Liver (tissue), 9 donors: ENCODE data around the gene THSD4. TPM values are rescaled to one million over a fixed set of nuclear protein-coding genes. Genes with fewer than 3 reads are reported as not detected.

Experiments used
- DNase-seq: peaks from one replicate; pipeline ENCODE4 v3.0.0-alpha.2; 2017; ENCODE audit warnings: low spot score
- H3K27ac ChIP-seq, 2 donors: one replicate each; pipeline ENCODE4 v1.7.0; 2013; ENCODE audit warnings: inconsistent platforms in 2 of 2, low read length in 2 of 2, control low read depth in 1 of 2, low read depth in 1 of 2, mild to moderate bottlenecking in 1 of 2
- H3K27me3 ChIP-seq, 4 donors: one replicate each; pipeline versions ENCODE4 v1.6.1 to v1.7.0; 2013; ENCODE audit warnings: low read length in 3 of 4, inconsistent platforms in 1 of 4, mild to moderate bottlenecking in 1 of 4, moderate library complexity in 1 of 4; ENCODE audit not compliant: control insufficient read depth in 4 of 4, insufficient read depth in 4 of 4
- H3K36me3 ChIP-seq, 4 donors: one replicate each; pipeline versions ENCODE4 v1.6.1 to v1.7.0; 2013; ENCODE audit warnings: low read length in 3 of 4, mild to moderate bottlenecking in 3 of 4, low read depth in 1 of 4, moderate library complexity in 1 of 4; ENCODE audit not compliant: control insufficient read depth in 4 of 4, insufficient read depth in 3 of 4
- H3K4me1 ChIP-seq, 4 donors: one replicate each; pipeline versions ENCODE4 v1.6.1 to v1.7.0; 2013; ENCODE audit warnings: low read length in 3 of 4, mild to moderate bottlenecking in 3 of 4, moderate library complexity in 1 of 4; ENCODE audit not compliant: control insufficient read depth in 4 of 4, insufficient read depth in 4 of 4
- H3K4me3 ChIP-seq, 3 donors: one replicate each; pipeline versions ENCODE4 v1.6.1 to v1.7.0; 2013; ENCODE audit warnings: low read length in 3 of 3, control low read depth in 1 of 3, low read depth in 1 of 3, mild to moderate bottlenecking in 1 of 3
- H3K9ac ChIP-seq, 2 donors: one replicate each; pipeline ENCODE4 v1.7.0; 2013; ENCODE audit warnings: low read length in 2 of 2, mild to moderate bottlenecking in 2 of 2, moderate library complexity in 2 of 2, control low read depth in 1 of 2, low read depth in 1 of 2
- H3K9me3 ChIP-seq, 4 donors: one replicate each; pipeline versions ENCODE4 v1.6.1 to v1.7.0; 2013; ENCODE audit warnings: low read length in 3 of 4; ENCODE audit not compliant: control insufficient read depth in 4 of 4
- EGR1 ChIP-seq, 2 donors: IDR thresholded peaks; 2 replicates each; pipeline ENCODE4 v1.6.1; 2016 to 2018; ENCODE audit warnings: antibody characterized with exemption in 2 of 2, low read depth in 2 of 2
- FOXA1 ChIP-seq: IDR thresholded peaks from 2 replicates; pipeline ENCODE4 v1.6.1; 2016; ENCODE audit warnings: antibody characterized with exemption
- FOXA2 ChIP-seq: IDR thresholded peaks from 2 replicates; pipeline ENCODE4 v1.6.1; 2016; ENCODE audit warnings: antibody characterized with exemption
- GABPA ChIP-seq, 2 donors: IDR thresholded peaks in 1 of 2; conservative IDR thresholded peaks in 1 of 2; 2 replicates each; pipeline ENCODE4 v1.6.1; 2016; ENCODE audit warnings: antibody characterized with exemption in 2 of 2, mild to moderate bottlenecking in 1 of 2, moderate library complexity in 1 of 2
- HNF4A ChIP-seq, 2 donors: conservative IDR thresholded peaks; 2 replicates each; pipeline ENCODE4 v1.6.1; 2016; ENCODE audit warnings: antibody characterized with exemption in 2 of 2, mild to moderate bottlenecking in 2 of 2
- HNF4G ChIP-seq: IDR thresholded peaks from 2 replicates; pipeline ENCODE4 v1.6.1; 2016; ENCODE audit warnings: antibody characterized with exemption
- JUND ChIP-seq, 2 donors: IDR thresholded peaks; 2 replicates each; pipeline ENCODE4 v1.6.1; 2016; ENCODE audit warnings: antibody characterized with exemption in 2 of 2
- NR2F2 ChIP-seq: IDR thresholded peaks from 2 replicates; pipeline ENCODE4 v1.6.1; 2016; ENCODE audit warnings: antibody characterized with exemption
- RAD21 ChIP-seq, 2 donors: IDR thresholded peaks; 2 replicates each; pipeline ENCODE4 v1.6.1; 2016; ENCODE audit warnings: antibody characterized with exemption in 2 of 2, mild to moderate bottlenecking in 2 of 2
- RXRA ChIP-seq, 2 donors: IDR thresholded peaks; 2 replicates each; pipeline ENCODE4 v1.6.1; 2017 to 2018; ENCODE audit warnings: antibody characterized with exemption in 2 of 2, mild to moderate bottlenecking in 1 of 2
- SP1 ChIP-seq: IDR thresholded peaks from 2 replicates; pipeline ENCODE4 v1.6.1; 2018; ENCODE audit warnings: antibody characterized with exemption, mild to moderate bottlenecking
- TAF1 ChIP-seq: conservative IDR thresholded peaks from 2 replicates; pipeline ENCODE4 v1.6.1; 2016; ENCODE audit warnings: antibody characterized with exemption, mild to moderate bottlenecking
- YY1 ChIP-seq: IDR thresholded peaks from 2 replicates; pipeline ENCODE4 v1.6.1; 2016; ENCODE audit warnings: antibody characterized with exemption, mild to moderate bottlenecking
- WGBS: extraction: QIAGEN DNeasy Blood & Tissue Kit; methylation state at CpG from one replicate; pipeline ENCODE4 v1.1.7; 2013; 5-methylcytosine and 5-hydroxymethylcytosine counted together
- polyA plus RNA-seq, 2 donors: library from polyadenylated mRNA; stranded (reverse) in 1 of 2; unstranded in 1 of 2; fragments of 200-250 nt in 1 of 2; fragments of >200 nt in 1 of 2; fragmentation: Nextera tagmentation in 1 of 2; extraction: Ambion mirVana in 1 of 2; gene quantifications; one replicate each; pipeline versions ENCODE4 v1.2.1 to v1.2.3, GENCODE V29; 2013 to 2015
- total RNA-seq, 2 donors: library from RNA; depleted of rRNA; stranded (reverse); fragments of >200 nt; gene quantifications; one replicate each; pipeline ENCODE4 v1.2.3, GENCODE V29; 2014
- TF ChIP-seq, protein P1 (sequence below): IDR thresholded peaks from 2 replicates; pipeline ENCODE4 v1.6.1; 2016; ENCODE audit warnings: antibody characterized with exemption, mild to moderate bottlenecking
- TF ChIP-seq, protein P2 (sequence below): IDR thresholded peaks from 2 replicates; pipeline ENCODE4 v1.6.1; 2016; ENCODE audit warnings: antibody characterized with exemption
- TF ChIP-seq, protein P3 (sequence below): IDR thresholded peaks from 2 replicates; pipeline ENCODE4 v1.6.1; 2016; ENCODE audit warnings: antibody characterized with exemption
- TF ChIP-seq, protein P4 (sequence below): IDR thresholded peaks from 2 replicates; pipeline ENCODE4 v1.6.1; 2016; ENCODE audit warnings: antibody characterized with exemption
- TF ChIP-seq, protein P5 (sequence below): fragments of 150-350 bp; IDR thresholded peaks from 2 replicates; pipeline ENCODE4 v1.5.1; 2017; ENCODE audit warnings: improper control_type of control experiment, low read depth, low read length; ENCODE audit not compliant: missing input control
- donor health status: healthy.
- donor health status: healthy.
- donor health status: healthy.
- donor health status: healthy.
- donor health status: healthy.

Gene THSD4
- total and polyA plus RNA-seq, 4 donors: 0.23 to 11.5 (median 1.9) TPM

DNA sequence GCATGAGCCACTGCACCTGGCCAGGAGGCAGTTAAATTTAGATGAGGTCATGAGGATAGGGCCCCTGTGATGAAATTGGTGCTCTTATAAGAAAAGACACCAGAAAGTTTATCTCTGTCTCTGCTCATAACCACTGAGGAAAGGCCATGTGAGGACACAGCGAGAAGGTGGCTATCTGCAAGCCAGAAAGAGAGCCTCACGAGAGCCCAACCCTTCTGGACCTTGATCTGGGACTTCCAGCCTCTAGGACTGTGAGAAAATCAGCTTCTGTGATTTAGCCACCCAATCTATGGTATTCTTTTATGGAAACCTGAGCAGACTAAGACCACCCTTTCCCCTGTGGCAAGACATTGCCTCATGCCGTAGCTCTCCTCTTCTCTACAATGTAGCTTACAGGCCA lies 337.6 kb downstream of the THSD4 start:
- no peaks in the 10 kb centered on the region for H3K27me3 ChIP-seq
- H3K4me1 ChIP-seq: peaks cover 0 to 14% (median 10%) of the 10 kb centered on the region in 4 donors
- H3K27ac ChIP-seq: no peak overlapping the region
- no peak for DNase-seq
- TF ChIP-seq HNF4A (conservative IDR thresholded peaks at IDR 0.05) (peak; percentile 7 to 37), EGR1 (IDR thresholded peaks at IDR 0.05; ENCODE audit: low read depth in 2 of 2) (no peak)
- H3K9me3 ChIP-seq: no peaks in the 10 kb centered on the region
- 55% methylated on average over 3 of the region's 3 CpGs for WGBS
- H3K4me3 ChIP-seq: no peak overlapping the region
- no peaks in the 10 kb centered on the region for H3K36me3 ChIP-seq
- H3K9ac ChIP-seq: no peak overlapping the region

DNA sequence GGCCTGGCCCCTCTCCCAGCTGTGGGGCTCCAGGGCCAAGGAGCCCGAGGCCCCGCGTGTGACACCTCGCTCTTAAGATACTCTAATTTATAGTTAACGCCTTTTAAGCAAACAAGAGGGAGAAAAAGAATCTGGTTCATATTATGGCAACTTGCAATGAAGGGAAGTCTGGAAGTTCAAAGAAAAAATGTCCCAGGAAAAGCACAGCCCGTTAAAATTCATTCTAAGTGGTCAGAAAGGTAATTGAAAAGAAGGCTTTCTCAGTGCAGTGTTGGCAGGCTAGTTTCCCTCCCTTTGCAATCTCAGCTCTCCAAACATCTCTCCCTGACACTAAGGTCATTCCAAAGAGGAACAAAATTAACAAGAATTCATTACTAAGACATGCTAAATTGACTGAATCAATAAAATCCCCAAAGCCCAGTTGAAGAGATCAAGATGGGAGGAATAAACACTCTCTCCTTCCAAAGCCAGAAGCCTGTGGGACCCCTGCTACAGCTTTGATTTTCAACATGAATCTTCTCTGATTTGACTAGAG lies 339.3 kb downstream of the THSD4 start:
- TF ChIP-seq RAD21 (IDR thresholded peaks at IDR 0.05) (no peak), SP1 (no peak), HNF4A (conservative IDR thresholded peaks at IDR 0.05) (no peak), RXRA (IDR thresholded peaks at IDR 0.05) (no peak), TAF1 (no peak), YY1 (no peak), GABPA (IDR thresholded peaks at IDR 0.05 in 1 of 2, conservative IDR thresholded peaks at IDR 0.05 in 1 of 2) (no peak), EGR1 (IDR thresholded peaks at IDR 0.05; ENCODE audit: low read depth in 2 of 2) (no peak), NR2F2 (no peak), HNF4G (no peak), FOXA2 (no peak), FOXA1 (no peak), JUND (IDR thresholded peaks at IDR 0.05) (no peak)
- TF ChIP-seq, protein P1, sequence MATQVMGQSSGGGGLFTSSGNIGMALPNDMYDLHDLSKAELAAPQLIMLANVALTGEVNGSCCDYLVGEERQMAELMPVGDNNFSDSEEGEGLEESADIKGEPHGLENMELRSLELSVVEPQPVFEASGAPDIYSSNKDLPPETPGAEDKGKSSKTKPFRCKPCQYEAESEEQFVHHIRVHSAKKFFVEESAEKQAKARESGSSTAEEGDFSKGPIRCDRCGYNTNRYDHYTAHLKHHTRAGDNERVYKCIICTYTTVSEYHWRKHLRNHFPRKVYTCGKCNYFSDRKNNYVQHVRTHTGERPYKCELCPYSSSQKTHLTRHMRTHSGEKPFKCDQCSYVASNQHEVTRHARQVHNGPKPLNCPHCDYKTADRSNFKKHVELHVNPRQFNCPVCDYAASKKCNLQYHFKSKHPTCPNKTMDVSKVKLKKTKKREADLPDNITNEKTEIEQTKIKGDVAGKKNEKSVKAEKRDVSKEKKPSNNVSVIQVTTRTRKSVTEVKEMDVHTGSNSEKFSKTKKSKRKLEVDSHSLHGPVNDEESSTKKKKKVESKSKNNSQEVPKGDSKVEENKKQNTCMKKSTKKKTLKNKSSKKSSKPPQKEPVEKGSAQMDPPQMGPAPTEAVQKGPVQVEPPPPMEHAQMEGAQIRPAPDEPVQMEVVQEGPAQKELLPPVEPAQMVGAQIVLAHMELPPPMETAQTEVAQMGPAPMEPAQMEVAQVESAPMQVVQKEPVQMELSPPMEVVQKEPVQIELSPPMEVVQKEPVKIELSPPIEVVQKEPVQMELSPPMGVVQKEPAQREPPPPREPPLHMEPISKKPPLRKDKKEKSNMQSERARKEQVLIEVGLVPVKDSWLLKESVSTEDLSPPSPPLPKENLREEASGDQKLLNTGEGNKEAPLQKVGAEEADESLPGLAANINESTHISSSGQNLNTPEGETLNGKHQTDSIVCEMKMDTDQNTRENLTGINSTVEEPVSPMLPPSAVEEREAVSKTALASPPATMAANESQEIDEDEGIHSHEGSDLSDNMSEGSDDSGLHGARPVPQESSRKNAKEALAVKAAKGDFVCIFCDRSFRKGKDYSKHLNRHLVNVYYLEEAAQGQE: no peak
- TF ChIP-seq, protein P2, sequence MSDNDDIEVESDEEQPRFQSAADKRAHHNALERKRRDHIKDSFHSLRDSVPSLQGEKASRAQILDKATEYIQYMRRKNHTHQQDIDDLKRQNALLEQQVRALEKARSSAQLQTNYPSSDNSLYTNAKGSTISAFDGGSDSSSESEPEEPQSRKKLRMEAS: no peak
- TF ChIP-seq, protein P3, sequence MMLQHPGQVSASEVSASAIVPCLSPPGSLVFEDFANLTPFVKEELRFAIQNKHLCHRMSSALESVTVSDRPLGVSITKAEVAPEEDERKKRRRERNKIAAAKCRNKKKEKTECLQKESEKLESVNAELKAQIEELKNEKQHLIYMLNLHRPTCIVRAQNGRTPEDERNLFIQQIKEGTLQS: no peak
- TF ChIP-seq, protein P4, sequence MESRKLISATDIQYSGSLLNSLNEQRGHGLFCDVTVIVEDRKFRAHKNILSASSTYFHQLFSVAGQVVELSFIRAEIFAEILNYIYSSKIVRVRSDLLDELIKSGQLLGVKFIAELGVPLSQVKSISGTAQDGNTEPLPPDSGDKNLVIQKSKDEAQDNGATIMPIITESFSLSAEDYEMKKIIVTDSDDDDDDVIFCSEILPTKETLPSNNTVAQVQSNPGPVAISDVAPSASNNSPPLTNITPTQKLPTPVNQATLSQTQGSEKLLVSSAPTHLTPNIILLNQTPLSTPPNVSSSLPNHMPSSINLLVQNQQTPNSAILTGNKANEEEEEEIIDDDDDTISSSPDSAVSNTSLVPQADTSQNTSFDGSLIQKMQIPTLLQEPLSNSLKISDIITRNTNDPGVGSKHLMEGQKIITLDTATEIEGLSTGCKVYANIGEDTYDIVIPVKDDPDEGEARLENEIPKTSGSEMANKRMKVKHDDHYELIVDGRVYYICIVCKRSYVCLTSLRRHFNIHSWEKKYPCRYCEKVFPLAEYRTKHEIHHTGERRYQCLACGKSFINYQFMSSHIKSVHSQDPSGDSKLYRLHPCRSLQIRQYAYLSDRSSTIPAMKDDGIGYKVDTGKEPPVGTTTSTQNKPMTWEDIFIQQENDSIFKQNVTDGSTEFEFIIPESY: no peak
- TF ChIP-seq, protein P5, sequence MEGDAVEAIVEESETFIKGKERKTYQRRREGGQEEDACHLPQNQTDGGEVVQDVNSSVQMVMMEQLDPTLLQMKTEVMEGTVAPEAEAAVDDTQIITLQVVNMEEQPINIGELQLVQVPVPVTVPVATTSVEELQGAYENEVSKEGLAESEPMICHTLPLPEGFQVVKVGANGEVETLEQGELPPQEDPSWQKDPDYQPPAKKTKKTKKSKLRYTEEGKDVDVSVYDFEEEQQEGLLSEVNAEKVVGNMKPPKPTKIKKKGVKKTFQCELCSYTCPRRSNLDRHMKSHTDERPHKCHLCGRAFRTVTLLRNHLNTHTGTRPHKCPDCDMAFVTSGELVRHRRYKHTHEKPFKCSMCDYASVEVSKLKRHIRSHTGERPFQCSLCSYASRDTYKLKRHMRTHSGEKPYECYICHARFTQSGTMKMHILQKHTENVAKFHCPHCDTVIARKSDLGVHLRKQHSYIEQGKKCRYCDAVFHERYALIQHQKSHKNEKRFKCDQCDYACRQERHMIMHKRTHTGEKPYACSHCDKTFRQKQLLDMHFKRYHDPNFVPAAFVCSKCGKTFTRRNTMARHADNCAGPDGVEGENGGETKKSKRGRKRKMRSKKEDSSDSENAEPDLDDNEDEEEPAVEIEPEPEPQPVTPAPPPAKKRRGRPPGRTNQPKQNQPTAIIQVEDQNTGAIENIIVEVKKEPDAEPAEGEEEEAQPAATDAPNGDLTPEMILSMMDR: no peak
- Histone ChIP-seq H3K36me3 (no peaks in the 10 kb centered on the region), H3K4me3 (no peak overlapping the region), H3K27ac (no peak overlapping the region), H3K27me3 (no peaks in the 10 kb centered on the region), H3K9me3 (no peaks in the 10 kb centered on the region), H3K4me1 (peaks cover 0 to 3% (median 1%) of the 10 kb centered on the region in 4 donors), H3K9ac (no peak overlapping the region)
- DNase-seq: no peak
- 88% methylated on average over 6 of the region's 6 CpGs for WGBS
